ENCODE data around the gene RNASEH2C. TPM values are rescaled to one million over a fixed set of nuclear protein-coding genes. Genes with fewer than 3 reads are reported as not detected.
"Not testable (repeated sequence)": the region's sequence is repeated elsewhere in the genome, so short reads cannot be mapped to it uniquely, and the experiment has no call there.

RNASEH2C gene
- total RNA-seq, 1 donor from 2014 or later = 105 TPM

DNA sequence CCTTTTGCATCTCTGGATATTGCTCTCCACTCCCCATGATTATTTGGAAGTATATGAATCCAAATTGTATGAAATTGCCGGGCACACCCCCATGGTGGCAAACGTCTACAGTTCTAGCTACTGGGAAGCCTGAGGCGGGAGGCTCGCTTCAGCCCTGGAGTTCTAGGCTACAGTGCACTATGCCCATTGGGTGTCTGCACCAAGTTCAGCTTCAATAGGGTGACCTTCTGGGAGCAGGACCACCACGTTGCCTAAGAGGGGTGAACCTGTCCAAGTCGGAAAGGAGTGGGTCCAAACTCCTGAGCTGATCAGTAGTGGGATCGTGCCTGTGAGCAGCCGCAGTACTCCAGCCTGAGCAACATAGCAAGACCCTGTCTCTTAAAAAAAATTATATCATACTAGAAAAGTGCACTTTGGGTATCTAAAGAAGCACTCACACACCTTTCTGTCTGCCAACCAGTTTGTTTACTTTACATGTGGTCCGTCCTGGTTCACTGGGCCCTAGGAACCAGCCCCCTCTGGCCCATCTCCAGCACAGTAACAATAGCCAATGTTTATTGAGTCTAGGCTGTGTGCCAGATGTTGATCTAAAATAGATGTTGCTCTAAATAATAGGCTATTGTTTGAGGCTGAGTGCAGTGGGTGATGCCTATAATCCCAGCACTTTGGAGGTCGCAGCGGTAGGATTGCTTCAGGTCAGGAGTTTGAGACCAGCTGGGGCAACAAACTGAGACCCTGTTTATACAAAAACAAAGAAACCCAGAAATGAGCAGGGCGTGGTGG is 24.9 kb downstream of the RNASEH2C start:
- intact Hi-C loops (cut with micrococcal nuclease) = no loop called here

DNA sequence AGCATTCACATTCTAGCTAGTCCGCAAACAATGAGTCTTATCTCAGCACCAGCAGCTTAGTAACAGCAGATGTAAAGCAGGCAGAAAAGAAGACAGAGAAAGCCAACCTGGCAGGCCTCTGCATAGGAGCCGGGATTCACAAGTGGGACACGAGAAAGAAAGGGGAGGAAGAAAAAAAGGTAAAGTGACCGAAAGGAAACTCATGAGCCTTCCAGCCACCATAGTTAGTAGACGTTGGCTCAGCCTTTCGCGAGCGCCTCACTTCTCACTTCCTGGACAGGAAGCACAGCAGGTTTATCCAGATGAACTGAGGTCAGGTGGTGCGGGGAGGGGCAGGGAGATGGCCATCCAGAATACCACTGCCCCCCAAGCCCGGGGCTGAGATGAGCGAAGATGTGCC is 28.2 kb downstream of the RNASEH2C start:
- intact Hi-C loops (cut with micrococcal nuclease) = no loop called here

DNA sequence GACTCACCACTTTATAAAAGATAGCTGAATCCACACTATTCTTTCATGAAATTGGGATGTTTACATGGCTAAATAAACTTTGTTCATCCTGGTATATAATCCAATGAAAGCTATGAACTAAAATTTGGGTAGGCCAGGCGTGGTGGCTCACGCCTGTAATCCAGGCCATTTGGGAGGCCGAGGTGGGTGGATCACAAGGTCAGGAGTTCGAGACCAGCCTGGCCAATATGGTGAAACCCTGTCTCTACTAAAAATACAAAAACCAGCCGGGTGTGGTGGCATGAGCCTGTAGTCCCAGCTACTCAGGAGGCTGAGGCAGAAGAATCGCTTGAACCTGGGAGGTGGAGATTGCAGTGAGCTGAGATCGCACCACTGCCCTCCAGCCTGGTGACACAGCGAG is 28.8 kb downstream of the RNASEH2C start:
- intact Hi-C loops (cut with micrococcal nuclease) = not testable (repeated sequence)

GRCh38 chr11:65685981-65686380 is 34.6 kb downstream of the RNASEH2C start:
- intact Hi-C loops (cut with micrococcal nuclease) = no loop called here

- intact Hi-C loops (cut with micrococcal nuclease) = not testable (repeated sequence)
These were observed 37.1 kb downstream of the RNASEH2C start for GRCh38 chr11:65683480-65683879.

- intact Hi-C loops (cut with micrococcal nuclease) = no loop called here
These were observed 40.3 kb downstream of the RNASEH2C start for GRCh38 chr11:65680192-65680743.

GRCh38 chr11:65672982-65673381 is 47.6 kb downstream of the RNASEH2C start:
- intact Hi-C loops (cut with micrococcal nuclease) = no loop called here

- intact Hi-C loops (cut with micrococcal nuclease) = no loop called here
These were observed 48.3 kb downstream of the RNASEH2C start for GRCh38 chr11:65672180-65672860.

Other genes with a start within 250 kb of the RNASEH2C start
- 6,337 and 6,385 TPM in 2 replicates for gene MALAT1, start 221.8 kb downstream of the RNASEH2C start, total RNA-seq
- 63.6 and 64.6 TPM in 2 replicates for gene SCYL1, start 195.7 kb downstream of the RNASEH2C start, total RNA-seq
- gene LTBP3, start 162.4 kb downstream of the RNASEH2C start, total RNA-seq = 62.9 and 67.3 TPM in 2 replicates
- 37.0 and 38.3 TPM in 2 replicates for gene ZNRD2, start 150.3 kb downstream of the RNASEH2C start, total RNA-seq
- 27.2 and 31.6 TPM in 2 replicates for gene FAM89B, start 148.3 kb downstream of the RNASEH2C start, total RNA-seq
- 81.6 and 84.3 TPM in 2 replicates for gene EHBP1L1, start 144.7 kb downstream of the RNASEH2C start, total RNA-seq
- gene KCNK7, start 125.0 kb downstream of the RNASEH2C start, total RNA-seq = 1.2 and 1.7 TPM in 2 replicates
- gene MAP3K11, start 106.6 kb downstream of the RNASEH2C start, total RNA-seq = 70.4 and 71.4 TPM in 2 replicates
- gene PCNX3, start 105.0 kb downstream of the RNASEH2C start, total RNA-seq = 46.9 and 54.8 TPM in 2 replicates
- gene SIPA1, start 82.7 kb downstream of the RNASEH2C start, total RNA-seq = 142 and 153 TPM in 2 replicates
- 85.3 and 86.1 TPM in 2 replicates for gene RELA, start 57.9 kb downstream of the RNASEH2C start, total RNA-seq
- gene KAT5, start 8.5 kb downstream of the RNASEH2C start, total RNA-seq = 67.3 and 72.0 TPM in 2 replicates
- 20.1 and 21.2 TPM in 2 replicates for gene AP5B1, start 60.2 kb upstream of the RNASEH2C start, total RNA-seq
- 0.09 TPM in 1 of 2 replicates, not detected in the other for gene OVOL1, start 66.3 kb upstream of the RNASEH2C start, total RNA-seq
- 1.0 and 1.6 TPM in 2 replicates for gene SNX32, start 113.2 kb upstream of the RNASEH2C start, total RNA-seq
- gene CFL1, start 137.4 kb upstream of the RNASEH2C start, total RNA-seq = 1,805 and 1,835 TPM in 2 replicates
- 94.0 and 101 TPM in 2 replicates for gene MUS81, start 139.6 kb upstream of the RNASEH2C start, total RNA-seq
- gene EFEMP2, start 152.0 kb upstream of the RNASEH2C start, total RNA-seq = 5.4 and 7.2 TPM in 2 replicates
- 26.4 and 29.3 TPM in 2 replicates for gene CTSW, start 159.0 kb upstream of the RNASEH2C start, total RNA-seq
- 82.9 and 84.7 TPM in 2 replicates for gene FIBP, start 167.7 kb upstream of the RNASEH2C start, total RNA-seq
- 45.2 and 47.0 TPM in 2 replicates for gene CCDC85B, start 169.9 kb upstream of the RNASEH2C start, total RNA-seq
- 3.7 and 4.5 TPM in 2 replicates for gene FOSL1, start 179.6 kb upstream of the RNASEH2C start, total RNA-seq
- 21.9 and 24.2 TPM in 2 replicates for gene C11orf68, start 198.3 kb upstream of the RNASEH2C start, total RNA-seq
- 131 and 132 TPM in 2 replicates for gene DRAP1, start 198.6 kb upstream of the RNASEH2C start, total RNA-seq
- not detected in 2 replicates for gene TSGA10IP, start 224.7 kb upstream of the RNASEH2C start, total RNA-seq
- 88.8 and 96.5 TPM in 2 replicates for gene SART1, start 240.9 kb upstream of the RNASEH2C start, total RNA-seq